ENCODE data around the gene SPSB4. TPM values are rescaled to one million over a fixed set of nuclear protein-coding genes. Genes with fewer than 3 reads are reported as not detected.

Gene SPSB4
- total and polyA plus RNA-seq, 10 donors: 0.87 to 10.7 (median 5.9) TPM

- intact Hi-C loops (cut with DNase I; ENCODE audit: low total_unique reads): no loop called here
- Histone ChIP-seq H3K4me3 (no peak overlapping the region), H3K9me3 (no peaks in the 10 kb centered on the region), H3K36me3 (no peaks in the 10 kb centered on the region), H3K27me3 (replicated peaks in 1 of 7) (peaks cover 0 to 34% (median 0%) of the 10 kb centered on the region in 7 donors), H3K4me1 (no peaks in the 10 kb centered on the region), H3K27ac (no peak overlapping the region)
- WGBS, 5 donors: 60 to 78% (median 73%) methylated on average over 5 of the region's 5 CpGs
- TF ChIP-seq POLR2A (IDR thresholded peaks at IDR 0.05) (no peak), POLR2AphosphoS5 (IDR thresholded peaks at IDR 0.05) (no peak), CTCF (IDR thresholded peaks at IDR 0.05 in 8 of 11, conservative IDR thresholded peaks at IDR 0.05 in 3 of 11) (no peak)
- no peak for DNase-seq
Measured at GRCh38 chr3:141039589-141039988, 11.6 kb upstream of the SPSB4 start.

GRCh38 chr3:141044695-141045641 is 6.2 kb upstream of the SPSB4 start:
- H3K4me1 ChIP-seq: peaks cover 0 to 3% (median 0%) of the 10 kb centered on the region in 6 donors
- H3K27ac ChIP-seq: no peak overlapping the region
- no peaks in the 10 kb centered on the region for H3K9me3 ChIP-seq
- TF ChIP-seq CTCF (IDR thresholded peaks at IDR 0.05 in 8 of 11, conservative IDR thresholded peaks at IDR 0.05 in 3 of 11): no peak
- TF ChIP-seq POLR2A (IDR thresholded peaks at IDR 0.05): no peak
- no peak for TF ChIP-seq POLR2AphosphoS5 (IDR thresholded peaks at IDR 0.05)
- H3K27me3 ChIP-seq (replicated peaks in 1 of 7): peaks cover 0 to 47% (median 0%) of the 10 kb centered on the region in 7 donors
- DNase-seq: no peak
- 63 to 80% (median 74%) methylated on average over 4 of the region's 4 CpGs for WGBS, 5 donors
- H3K36me3 ChIP-seq: no peaks in the 10 kb centered on the region
- no peak overlapping the region for H3K4me3 ChIP-seq
- intact Hi-C loops (cut with DNase I; ENCODE audit: low total_unique reads): no loop called here

- peaks cover 0 to 51% (median 4%) of the 10 kb centered on the region in 7 donors for H3K27me3 ChIP-seq (replicated peaks in 1 of 7)
- no peaks in the 10 kb centered on the region for H3K9me3 ChIP-seq
- intact Hi-C loops (cut with DNase I; ENCODE audit: low total_unique reads): no loop called here
- H3K27ac ChIP-seq: no peak overlapping the region
- no peak for TF ChIP-seq POLR2A (IDR thresholded peaks at IDR 0.05)
- no peak for TF ChIP-seq CTCF (IDR thresholded peaks at IDR 0.05 in 8 of 11, conservative IDR thresholded peaks at IDR 0.05 in 3 of 11)
- no peak for TF ChIP-seq POLR2AphosphoS5 (IDR thresholded peaks at IDR 0.05)
- WGBS, 5 donors: 68 to 95% (median 82%) methylated on average over 1 of the region's 1 CpG
- no peaks in the 10 kb centered on the region for H3K36me3 ChIP-seq
- peaks cover 0 to 12% (median 6%) of the 10 kb centered on the region in 6 donors for H3K4me1 ChIP-seq
- DNase-seq: no peak
- no peak overlapping the region for H3K4me3 ChIP-seq
Measured at GRCh38 chr3:141045849-141046248, 5.3 kb upstream of the SPSB4 start.

GRCh38 chr3:141047168-141047567 is 4.0 kb upstream of the SPSB4 start:
- 74 to 94% (median 82%) methylated on average over 1 of the region's 1 CpG for WGBS, 5 donors
- no peaks in the 10 kb centered on the region for H3K36me3 ChIP-seq
- intact Hi-C loops (cut with DNase I; ENCODE audit: low total_unique reads): no loop called here
- no peak for DNase-seq
- no peak overlapping the region for H3K4me3 ChIP-seq
- no peak for TF ChIP-seq CTCF (IDR thresholded peaks at IDR 0.05 in 8 of 11, conservative IDR thresholded peaks at IDR 0.05 in 3 of 11)
- TF ChIP-seq POLR2AphosphoS5 (IDR thresholded peaks at IDR 0.05): no peak
- TF ChIP-seq POLR2A (IDR thresholded peaks at IDR 0.05): no peak
- peaks cover 3 to 25% (median 19%) of the 10 kb centered on the region in 6 donors for H3K4me1 ChIP-seq
- H3K9me3 ChIP-seq: no peaks in the 10 kb centered on the region
- H3K27ac ChIP-seq: no peak overlapping the region
- peaks cover 3 to 64% (median 18%) of the 10 kb centered on the region in 7 donors for H3K27me3 ChIP-seq (replicated peaks in 1 of 7)
